Cardiac fibroblast (primary cell): ENCODE measurements around the gene KCNT1.

Experiments
- DNase-seq, 2 donors: peaks; one replicate each; pipeline versions ENCODE4 v3.0.0 to v3.0.0-alpha.2; 2010; ENCODE audit warnings: low read depth in 2 of 2
- H3K4me3 ChIP-seq, 2 donors: replicated peaks in 1 of 2; 1 replicate in 1 of 2; 2 replicates in 1 of 2; pipeline ENCODE4 v1.5.1; 2011; ENCODE audit warnings: low read depth in 2 of 2, low read length in 2 of 2, mild to moderate bottlenecking in 2 of 2, moderate library complexity in 1 of 2
- TF ChIP-seq, protein P1 (sequence below): IDR thresholded peaks from one replicate; pipeline ENCODE4 v1.5.1; 2011; ENCODE audit warnings: low read depth, mild to moderate bottlenecking, low read length, inconsistent platforms

Gene KCNT1

DNA sequence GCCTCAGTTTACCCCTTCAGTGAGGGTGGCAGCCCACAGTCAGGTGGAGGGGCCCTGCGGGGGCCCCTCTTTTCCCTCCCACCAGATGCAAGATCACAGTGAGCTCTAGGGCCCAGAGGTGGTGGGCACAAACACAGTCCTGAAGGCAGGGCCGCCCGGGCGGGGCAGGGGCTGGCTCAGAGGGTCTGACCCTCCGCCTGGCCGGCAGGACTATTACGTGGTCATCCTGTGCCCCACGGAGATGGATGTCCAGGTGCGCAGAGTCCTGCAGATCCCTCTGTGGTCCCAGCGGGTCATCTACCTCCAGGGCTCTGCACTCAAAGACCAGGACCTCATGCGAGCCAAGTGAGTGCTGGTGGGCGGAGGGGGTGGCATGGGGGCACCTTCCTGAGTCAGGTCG, 63.4 kb downstream of the KCNT1 start:
- TF ChIP-seq, protein P1, sequence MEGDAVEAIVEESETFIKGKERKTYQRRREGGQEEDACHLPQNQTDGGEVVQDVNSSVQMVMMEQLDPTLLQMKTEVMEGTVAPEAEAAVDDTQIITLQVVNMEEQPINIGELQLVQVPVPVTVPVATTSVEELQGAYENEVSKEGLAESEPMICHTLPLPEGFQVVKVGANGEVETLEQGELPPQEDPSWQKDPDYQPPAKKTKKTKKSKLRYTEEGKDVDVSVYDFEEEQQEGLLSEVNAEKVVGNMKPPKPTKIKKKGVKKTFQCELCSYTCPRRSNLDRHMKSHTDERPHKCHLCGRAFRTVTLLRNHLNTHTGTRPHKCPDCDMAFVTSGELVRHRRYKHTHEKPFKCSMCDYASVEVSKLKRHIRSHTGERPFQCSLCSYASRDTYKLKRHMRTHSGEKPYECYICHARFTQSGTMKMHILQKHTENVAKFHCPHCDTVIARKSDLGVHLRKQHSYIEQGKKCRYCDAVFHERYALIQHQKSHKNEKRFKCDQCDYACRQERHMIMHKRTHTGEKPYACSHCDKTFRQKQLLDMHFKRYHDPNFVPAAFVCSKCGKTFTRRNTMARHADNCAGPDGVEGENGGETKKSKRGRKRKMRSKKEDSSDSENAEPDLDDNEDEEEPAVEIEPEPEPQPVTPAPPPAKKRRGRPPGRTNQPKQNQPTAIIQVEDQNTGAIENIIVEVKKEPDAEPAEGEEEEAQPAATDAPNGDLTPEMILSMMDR, result no peak
- no peak for DNase-seq
- no peak overlapping the region for H3K4me3 ChIP-seq

DNA sequence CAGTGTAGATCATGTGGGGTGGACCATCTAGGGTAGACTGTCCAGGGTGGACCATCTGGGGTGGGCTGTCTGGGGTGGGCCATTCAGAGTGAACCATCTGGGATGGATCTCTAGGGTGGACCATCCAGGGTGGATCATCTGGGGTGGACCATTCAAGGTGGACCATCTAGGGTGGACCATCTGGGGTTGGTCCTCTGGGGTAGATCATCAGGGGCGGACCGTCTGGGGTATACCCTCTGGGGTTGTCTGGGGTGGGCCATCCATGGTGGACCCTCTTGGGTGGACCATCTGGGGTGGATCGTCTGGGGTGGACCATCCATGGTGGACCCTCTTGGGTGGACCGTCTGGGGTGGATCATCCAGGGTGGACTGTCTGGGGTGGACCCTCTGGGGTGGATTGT, 64.3 kb downstream of the KCNT1 start:
- DNase-seq, result peak; percentile 4 to 5
- TF ChIP-seq, protein P1, result no peak
- no peak overlapping the region for H3K4me3 ChIP-seq

DNA sequence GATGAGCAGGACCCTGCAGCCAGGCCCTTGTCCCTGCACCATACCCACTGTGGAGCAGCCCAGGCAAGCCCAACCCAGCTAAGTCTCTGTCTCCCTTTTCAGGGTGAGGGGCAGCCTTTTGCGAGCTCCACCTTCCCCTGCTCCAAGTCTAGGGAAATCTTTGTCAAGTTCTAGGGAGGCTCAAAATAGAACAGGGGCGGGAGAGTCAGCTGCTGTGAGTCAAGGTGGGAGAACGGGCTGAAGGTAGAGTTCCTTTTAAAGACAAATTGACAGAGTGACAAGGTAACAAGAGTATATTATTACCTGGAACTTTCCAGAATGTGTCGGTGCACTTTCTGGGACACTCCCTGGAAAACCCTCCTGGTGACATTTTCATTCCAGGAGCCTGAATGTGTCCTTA, 64.7 kb downstream of the KCNT1 start:
- H3K4me3 ChIP-seq, result no peak overlapping the region
- no peak for DNase-seq
- TF ChIP-seq, protein P1, result no peak

- TF ChIP-seq, protein P1, result no peak
- DNase-seq, result no peak
- H3K4me3 ChIP-seq, result no peak overlapping the region
Measured at GRCh38 chr9:135768516-135769218, 66.7 kb downstream of the KCNT1 start.

DNA sequence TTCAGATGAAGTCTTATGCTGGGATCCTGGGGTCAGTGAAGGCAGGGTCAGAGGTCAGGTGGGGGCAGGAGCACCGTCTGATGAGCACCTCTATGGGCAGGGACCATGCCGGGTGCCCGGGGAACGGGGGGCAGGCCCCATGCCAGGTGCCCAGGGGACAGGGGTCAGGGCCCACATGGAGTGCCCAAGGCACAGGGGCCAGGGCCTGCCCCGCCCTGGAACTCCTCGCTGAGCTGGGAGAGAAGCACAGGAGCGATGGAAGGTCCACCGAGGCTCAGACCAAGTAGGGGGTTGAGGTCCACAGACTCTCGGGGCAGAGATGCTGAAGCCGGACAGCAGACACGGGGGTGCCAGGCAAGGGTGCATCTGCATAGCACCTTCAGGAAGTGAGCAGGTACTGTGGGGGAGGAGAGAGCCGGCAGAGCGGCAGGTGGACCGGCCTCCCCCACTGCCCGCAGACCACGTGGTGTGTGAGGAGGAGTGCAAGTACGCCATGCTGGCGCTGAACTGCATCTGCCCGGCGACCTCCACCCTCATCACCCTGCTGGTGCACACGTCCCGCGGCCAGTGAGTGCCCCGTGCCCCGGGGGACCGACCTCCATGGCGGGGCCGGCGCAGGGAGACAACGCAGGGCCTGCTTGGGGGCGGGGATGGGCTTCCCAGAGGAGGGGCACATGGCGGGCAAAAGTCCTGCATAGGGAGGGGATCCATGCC, 67.7 kb downstream of the KCNT1 start:
- DNase-seq, result no peak
- TF ChIP-seq, protein P1, result no peak

DNA sequence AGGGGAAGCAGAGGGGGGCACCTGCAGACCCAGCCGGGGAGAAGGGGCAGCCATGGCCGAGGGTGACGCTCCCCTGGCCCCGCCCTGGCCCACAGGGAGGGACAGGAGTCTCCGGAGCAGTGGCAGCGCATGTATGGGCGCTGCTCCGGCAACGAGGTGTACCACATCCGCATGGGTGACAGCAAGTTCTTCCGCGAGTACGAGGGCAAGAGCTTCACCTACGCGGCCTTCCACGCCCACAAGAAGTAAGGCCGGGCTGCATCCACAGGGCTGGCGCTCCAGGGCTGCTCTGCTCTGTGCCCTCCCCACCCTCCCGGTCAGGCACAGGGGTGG, 68.2 kb downstream of the KCNT1 start:
- TF ChIP-seq, protein P1, result no peak
- no peak for DNase-seq
- no peak overlapping the region for H3K4me3 ChIP-seq

More for the DNA sequence above, 67.7 kb downstream of the KCNT1 start:
- no peak overlapping the region for H3K4me3 ChIP-seq

GRCh38 chr9:135770771-135771170, 68.8 kb downstream of the KCNT1 start:
- no peak overlapping the region for H3K4me3 ChIP-seq
- TF ChIP-seq, protein P1, result no peak
- DNase-seq, result no peak
